ENCODE data around the gene AANAT. TPM values are rescaled to one million over a fixed set of nuclear protein-coding genes. Genes with fewer than 3 reads are reported as not detected.

Gene AANAT
- total and polyA plus RNA-seq, 2 donors (not counting 3 experiments of a cell fraction or from before 2014, with no cell fraction given) = not detected

DNA sequence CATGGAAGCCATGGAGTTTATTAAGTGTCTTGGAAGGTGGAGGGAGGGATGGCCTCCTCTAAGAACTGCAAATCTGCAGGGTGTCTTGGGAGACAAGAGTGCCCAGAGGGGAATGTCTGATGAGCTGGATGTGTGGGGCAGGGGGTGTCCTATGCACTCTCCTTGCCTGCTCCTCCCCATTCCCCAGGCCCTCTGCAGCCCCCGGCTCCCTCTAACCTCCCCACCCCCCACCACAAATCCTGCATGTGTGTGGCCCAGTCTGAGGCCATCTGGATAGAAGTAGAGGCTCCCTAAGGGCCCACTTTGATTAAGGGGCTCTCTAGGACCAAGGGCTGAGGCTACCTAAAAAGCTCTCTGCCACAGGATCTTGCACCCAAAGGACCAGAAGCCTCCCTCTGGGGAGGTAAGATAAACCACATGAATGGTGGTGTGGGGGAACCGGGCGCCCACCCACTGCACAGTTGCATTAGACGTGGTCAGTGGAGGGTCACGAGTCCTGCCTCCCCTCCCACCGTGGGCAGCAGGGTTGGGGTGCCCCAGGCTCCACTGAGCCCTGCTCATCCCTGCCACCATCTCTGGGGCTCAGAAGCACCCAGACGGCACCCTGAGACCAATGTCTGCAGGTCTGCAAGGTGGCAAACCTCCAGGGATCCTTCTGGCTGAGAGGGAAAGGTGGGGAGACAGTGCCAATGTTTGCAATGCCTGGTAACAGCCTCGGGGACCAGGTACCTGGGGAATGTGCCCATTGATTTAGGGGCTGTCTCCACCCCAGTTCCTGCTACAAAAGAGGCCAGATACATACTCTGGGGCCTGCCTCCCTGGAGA is 618 bp downstream of the AANAT start:
- dilution Hi-C loops (cut with MboI; ENCODE audit: extremely low pct_ligation_motif_present, low sequenced_read_pairs) (no loop called here), intact Hi-C loops (cut with micrococcal nuclease) (loop anchor here (2.0 kb wide), 1 partner anchor 59 kb away; no protein-coding TSS in a partner anchor)

DNA sequence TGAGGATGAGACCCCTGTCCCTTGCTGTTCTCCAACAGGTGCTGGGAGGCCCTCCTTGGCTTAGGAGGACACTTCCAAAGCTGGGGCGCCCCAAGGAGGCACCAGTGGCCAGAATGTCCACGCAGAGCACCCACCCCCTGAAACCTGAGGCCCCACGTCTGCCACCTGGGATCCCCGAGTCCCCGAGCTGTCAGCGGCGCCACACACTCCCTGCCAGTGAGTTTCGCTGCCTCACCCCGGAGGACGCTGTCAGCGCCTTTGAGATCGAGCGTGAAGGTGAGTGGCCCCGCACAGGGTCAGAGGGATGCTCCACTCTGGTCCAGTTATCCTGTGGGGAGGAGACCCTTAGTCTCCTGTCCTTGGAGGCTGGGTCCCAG is 1.2 kb downstream of the AANAT start:
- Histone ChIP-seq H3K9me1 (replicated peaks; ENCODE audit: control insufficient read depth, extremely low read depth, insufficient read depth, low read length) (no peaks in the 10 kb centered on the region), H3K4me2 (ENCODE audit: insufficient read depth, low read length) (no peak overlapping the region), H3K27ac (ENCODE audit: insufficient read depth, low read depth, low read length) (no peak overlapping the region), H4K20me1 (replicated peaks; ENCODE audit: control insufficient read depth, extremely low read depth, insufficient read depth, low read length) (no peaks in the 10 kb centered on the region), H3K27me3 (ENCODE audit: control insufficient read depth in 2 of 2, insufficient read depth in 2 of 2, low read length in 2 of 2) (no peaks in the 10 kb centered on the region), H3K4me3 (replicated peaks in 1 of 3; ENCODE audit: insufficient read depth in 1 of 3, low read depth in 1 of 3, low read length in 3 of 3) (no peak overlapping the region), H3K79me2 (ENCODE audit: control insufficient read depth, insufficient read depth, low read length) (no peaks in the 10 kb centered on the region), H3K4me1 (ENCODE audit: control insufficient read depth, extremely low read depth, insufficient read depth, low read length) (no peaks in the 10 kb centered on the region), H3K9ac (replicated peaks; ENCODE audit: extremely low read depth, insufficient read depth, low read length) (no peak overlapping the region), H3K36me3 (ENCODE audit: control insufficient read depth in 2 of 2, extremely low read depth in 1 of 2, insufficient read depth in 2 of 2, low read length in 2 of 2) (peaks cover 0 to 9% of the 10 kb centered on the region in 2 experiments), H2AFZ (ENCODE audit: low read depth, low read length) (no peak overlapping the region), H3K9me3 (replicated peaks; ENCODE audit: control insufficient read depth, insufficient read depth, low read length) (no peaks in the 10 kb centered on the region)
- ChIA-PET CTCF (interaction anchor here (3.4 kb wide), 1 partner anchor 37 kb away, joined by 110 read pairs; no protein-coding TSS in a partner anchor), POLR2A (no interaction called here)
- TF ChIP-seq GATA2 (IDR thresholded peaks at IDR 0.05; ENCODE audit: insufficient read depth, insufficient read length, low read depth, low read length) = no peak
- TF ChIP-seq EZH2 (IDR thresholded peaks at IDR 0.05; ENCODE audit: borderline replicate concordance, low read depth, low read length, severe bottlenecking) = no peak
- no peak for TF ChIP-seq JUN (IDR thresholded peaks at IDR 0.05; ENCODE audit: borderline replicate concordance, insufficient read depth, insufficient read length, low read depth)
- TF ChIP-seq, protein P1, sequence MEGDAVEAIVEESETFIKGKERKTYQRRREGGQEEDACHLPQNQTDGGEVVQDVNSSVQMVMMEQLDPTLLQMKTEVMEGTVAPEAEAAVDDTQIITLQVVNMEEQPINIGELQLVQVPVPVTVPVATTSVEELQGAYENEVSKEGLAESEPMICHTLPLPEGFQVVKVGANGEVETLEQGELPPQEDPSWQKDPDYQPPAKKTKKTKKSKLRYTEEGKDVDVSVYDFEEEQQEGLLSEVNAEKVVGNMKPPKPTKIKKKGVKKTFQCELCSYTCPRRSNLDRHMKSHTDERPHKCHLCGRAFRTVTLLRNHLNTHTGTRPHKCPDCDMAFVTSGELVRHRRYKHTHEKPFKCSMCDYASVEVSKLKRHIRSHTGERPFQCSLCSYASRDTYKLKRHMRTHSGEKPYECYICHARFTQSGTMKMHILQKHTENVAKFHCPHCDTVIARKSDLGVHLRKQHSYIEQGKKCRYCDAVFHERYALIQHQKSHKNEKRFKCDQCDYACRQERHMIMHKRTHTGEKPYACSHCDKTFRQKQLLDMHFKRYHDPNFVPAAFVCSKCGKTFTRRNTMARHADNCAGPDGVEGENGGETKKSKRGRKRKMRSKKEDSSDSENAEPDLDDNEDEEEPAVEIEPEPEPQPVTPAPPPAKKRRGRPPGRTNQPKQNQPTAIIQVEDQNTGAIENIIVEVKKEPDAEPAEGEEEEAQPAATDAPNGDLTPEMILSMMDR (IDR thresholded peaks at IDR 0.05; ENCODE audit: extremely low read depth in 1 of 2, insufficient read depth in 1 of 2, low read depth in 1 of 2, low read length in 2 of 2) = no peak
- TF ChIP-seq FOS (IDR thresholded peaks at IDR 0.05; ENCODE audit: borderline replicate concordance, insufficient read depth, low read length) = no peak
- no peak for TF ChIP-seq POLR2A (IDR thresholded peaks at IDR 0.05; ENCODE audit: low read depth, low read length)
- TF ChIP-seq, protein P2, sequence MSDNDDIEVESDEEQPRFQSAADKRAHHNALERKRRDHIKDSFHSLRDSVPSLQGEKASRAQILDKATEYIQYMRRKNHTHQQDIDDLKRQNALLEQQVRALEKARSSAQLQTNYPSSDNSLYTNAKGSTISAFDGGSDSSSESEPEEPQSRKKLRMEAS (IDR thresholded peaks at IDR 0.05; ENCODE audit: insufficient read depth, insufficient read length) = no peak
- no peak for TF ChIP-seq POLR2AphosphoS5 (IDR thresholded peaks at IDR 0.05; ENCODE audit: insufficient read depth, low read depth, low read length)
- no peak for TF ChIP-seq MYC (IDR thresholded peaks at IDR 0.05; ENCODE audit: low read depth, low read length)
- dilution Hi-C loops (cut with MboI; ENCODE audit: extremely low pct_ligation_motif_present, low sequenced_read_pairs) = no loop called here
- intact Hi-C loops (cut with micrococcal nuclease) = no loop called here
- FAIRE-seq = no peak
- DNase-seq (ENCODE audit: low read depth, low spot score) = no peak
- BruUV-seq (replicated peaks) = no TSS peak

More for the DNA sequence above, 618 bp downstream of the AANAT start:
- FAIRE-seq (no peak), DNase-seq (ENCODE audit: low read depth, low spot score) (no peak)
- Histone ChIP-seq H3K9me3 (replicated peaks; ENCODE audit: control insufficient read depth, insufficient read depth, low read length) (no peaks in the 10 kb centered on the region), H3K4me1 (ENCODE audit: control insufficient read depth, extremely low read depth, insufficient read depth, low read length) (no peaks in the 10 kb centered on the region), H3K79me2 (ENCODE audit: control insufficient read depth, insufficient read depth, low read length) (no peaks in the 10 kb centered on the region), H3K27ac (ENCODE audit: insufficient read depth, low read depth, low read length) (no peak overlapping the region), H3K36me3 (ENCODE audit: control insufficient read depth in 2 of 2, extremely low read depth in 1 of 2, insufficient read depth in 2 of 2, low read length in 2 of 2) (peaks cover 0 to 9% of the 10 kb centered on the region in 2 experiments), H3K4me3 (replicated peaks in 1 of 3; ENCODE audit: insufficient read depth in 1 of 3, low read depth in 1 of 3, low read length in 3 of 3) (no peak overlapping the region), H4K20me1 (replicated peaks; ENCODE audit: control insufficient read depth, extremely low read depth, insufficient read depth, low read length) (no peaks in the 10 kb centered on the region), H3K9me1 (replicated peaks; ENCODE audit: control insufficient read depth, extremely low read depth, insufficient read depth, low read length) (no peaks in the 10 kb centered on the region), H3K9ac (replicated peaks; ENCODE audit: extremely low read depth, insufficient read depth, low read length) (no peak overlapping the region), H3K4me2 (ENCODE audit: insufficient read depth, low read length) (no peak overlapping the region), H2AFZ (ENCODE audit: low read depth, low read length) (no peak overlapping the region), H3K27me3 (ENCODE audit: control insufficient read depth in 2 of 2, insufficient read depth in 2 of 2, low read length in 2 of 2) (no peaks in the 10 kb centered on the region)
- BruUV-seq (replicated peaks) = no TSS peak
- ChIA-PET CTCF (interaction anchor here (1.4 to 3.4 kb wide), 8 partner anchors 10 to 214 kb away, joined by 3 to 110 read pairs (median 7); no protein-coding TSS in a partner anchor), POLR2A (no interaction called here)
- TF ChIP-seq FOS (IDR thresholded peaks at IDR 0.05; ENCODE audit: borderline replicate concordance, insufficient read depth, low read length) = no peak
- no peak for TF ChIP-seq MYC (IDR thresholded peaks at IDR 0.05; ENCODE audit: low read depth, low read length)
- no peak for TF ChIP-seq POLR2AphosphoS5 (IDR thresholded peaks at IDR 0.05; ENCODE audit: insufficient read depth, low read depth, low read length)
- no peak for TF ChIP-seq JUN (IDR thresholded peaks at IDR 0.05; ENCODE audit: borderline replicate concordance, insufficient read depth, insufficient read length, low read depth)
- no peak for TF ChIP-seq GATA2 (IDR thresholded peaks at IDR 0.05; ENCODE audit: insufficient read depth, insufficient read length, low read depth, low read length)
- no peak for TF ChIP-seq POLR2A (IDR thresholded peaks at IDR 0.05; ENCODE audit: low read depth, low read length)
- no peak for TF ChIP-seq EZH2 (IDR thresholded peaks at IDR 0.05; ENCODE audit: borderline replicate concordance, low read depth, low read length, severe bottlenecking)

Measured in endothelial cell of umbilical vein (primary cell).